HG02852 (cell line): ENCODE results near the gene TNFSF10.
"Not testable (repeated sequence)": the region's sequence is repeated elsewhere in the genome, so short reads cannot be mapped to it uniquely, and the experiment has no call there.

Experiments
- ATAC-seq: cut with Tn5 transposase; IDR thresholded peaks from one replicate; pipeline ENCODE4 v1.9.1; 2021; ENCODE audit warnings: mild to moderate bottlenecking, moderate library complexity; ENCODE audit not compliant: unreplicated experiment

The TNFSF10 gene

GRCh38 chr3:172544404-172544803 is 21.2 kb upstream of the TNFSF10 start:
- no peak for ATAC-seq

- ATAC-seq, result no peak
Measured at GRCh38 chr3:172543884-172544283, 20.7 kb upstream of the TNFSF10 start.

DNA sequence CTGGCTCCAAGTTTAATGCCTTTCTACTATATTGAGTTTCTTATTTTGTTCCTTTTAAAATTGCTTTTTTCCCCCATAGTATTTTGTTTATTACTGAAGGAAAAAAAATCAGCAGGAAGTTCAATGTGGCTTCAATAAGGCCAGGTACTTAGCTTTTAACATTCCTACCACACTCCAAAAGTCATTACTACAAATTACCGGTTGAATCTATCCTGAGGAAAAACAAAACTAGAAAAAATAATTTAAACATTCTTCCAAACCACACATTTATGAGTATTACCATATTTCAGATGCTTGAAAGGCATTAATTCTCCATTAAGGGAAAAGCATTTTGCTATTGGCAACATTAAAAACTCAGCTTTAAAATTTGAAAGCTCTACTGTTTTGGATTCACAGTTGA is 20.2 kb upstream of the TNFSF10 start:
- no peak for ATAC-seq

DNA sequence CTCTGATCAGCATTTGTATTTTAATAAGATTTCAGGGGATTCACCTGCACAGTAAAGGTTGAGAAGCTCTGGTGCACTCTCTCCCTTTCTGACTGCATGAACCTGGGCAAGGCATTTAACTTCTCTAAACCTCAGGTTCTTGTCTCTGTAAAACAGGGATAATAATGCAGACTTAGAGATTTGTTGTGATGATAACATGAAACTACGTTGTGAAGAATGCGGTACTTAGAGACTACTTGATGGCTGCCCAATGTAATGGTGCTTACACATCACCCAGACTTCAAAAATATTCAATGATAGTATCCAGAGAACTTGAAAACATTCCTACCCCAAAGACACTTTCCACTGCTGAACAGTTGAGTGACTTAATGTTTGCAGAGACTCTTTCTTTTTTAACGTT is 19.8 kb upstream of the TNFSF10 start:
- ATAC-seq, result no peak

GRCh38 chr3:172541945-172542488 is 18.8 kb upstream of the TNFSF10 start:
- no peak for ATAC-seq

DNA sequence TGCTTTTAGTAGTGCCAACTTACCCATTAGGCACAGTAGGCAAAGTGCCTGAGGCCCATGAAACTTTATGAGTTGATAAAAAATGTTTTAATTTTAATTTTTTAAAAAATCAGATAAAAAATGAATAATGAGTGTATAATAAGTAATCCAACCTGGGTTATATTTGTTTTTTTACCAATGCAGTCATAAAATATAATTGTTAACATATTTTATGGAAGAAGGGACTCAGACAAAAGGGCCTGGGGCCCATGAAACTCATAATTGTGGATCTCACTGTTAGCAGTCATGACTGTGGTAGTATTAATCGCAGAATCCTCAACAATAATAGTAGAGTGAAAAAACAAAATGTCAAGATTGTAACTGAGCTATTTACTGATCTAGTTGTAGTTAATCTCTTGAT is 16.8 kb upstream of the TNFSF10 start:
- ATAC-seq, result no peak

DNA sequence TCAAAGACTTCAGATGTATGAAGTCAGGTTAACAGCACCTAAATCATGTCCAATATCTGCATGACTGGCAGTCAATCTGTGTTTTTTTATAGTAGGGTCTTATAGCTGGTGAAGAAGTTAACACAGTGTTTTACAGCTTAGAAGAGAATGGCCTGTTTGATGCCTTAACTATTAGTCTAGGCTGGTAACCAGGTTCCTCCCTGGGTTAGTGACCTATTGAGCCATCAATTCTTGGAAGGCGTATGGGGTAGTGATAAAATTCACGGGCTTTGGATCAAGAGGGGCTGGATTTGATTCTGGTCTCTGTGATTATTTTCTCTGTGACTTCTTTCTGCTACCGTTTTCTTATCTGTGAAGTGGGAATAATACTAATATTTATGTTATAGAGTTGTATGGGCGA is 16.0 kb upstream of the TNFSF10 start:
- ATAC-seq, result no peak

DNA sequence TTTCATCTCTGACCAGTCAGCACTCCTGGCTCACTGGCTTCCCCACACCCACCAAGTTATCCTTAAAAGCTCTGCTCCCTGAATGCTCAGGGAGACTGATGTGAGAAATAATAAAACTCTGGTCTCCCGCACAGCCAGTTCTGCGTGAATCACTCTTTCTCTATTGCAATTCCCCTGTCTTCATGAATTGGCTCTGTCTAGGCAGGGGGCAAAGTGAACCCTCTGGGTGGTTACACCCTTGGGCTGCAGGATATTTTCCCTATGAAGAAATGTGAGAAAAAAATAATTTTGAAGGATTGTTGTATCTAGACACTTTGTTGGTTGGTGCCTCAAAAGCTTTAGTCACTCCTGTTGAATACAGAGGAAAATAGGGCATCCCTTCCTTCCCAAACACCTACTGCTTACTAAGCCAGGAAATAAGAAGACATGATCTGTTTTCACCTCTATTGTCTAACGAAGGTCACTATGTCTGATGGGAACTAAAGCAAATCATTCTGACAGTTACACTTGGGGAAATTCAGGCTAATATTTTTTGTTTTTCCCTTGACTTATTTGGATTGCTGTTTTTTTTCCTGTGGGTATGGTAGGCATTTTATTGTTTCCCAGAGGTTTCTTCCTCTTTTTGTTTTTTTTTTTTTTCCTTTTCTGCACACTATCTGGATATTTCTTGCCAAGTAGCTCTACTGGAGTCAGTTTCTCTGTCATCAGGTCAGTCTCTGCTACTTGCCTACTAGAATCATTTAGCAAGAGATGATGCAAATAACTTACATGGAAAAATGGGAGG is 15.3 kb upstream of the TNFSF10 start:
- ATAC-seq, result no peak

- ATAC-seq, result no peak
Measured at GRCh38 chr3:172537507-172538158, 14.4 kb upstream of the TNFSF10 start.

GRCh38 chr3:172536993-172537419 is 13.8 kb upstream of the TNFSF10 start:
- no peak for ATAC-seq

DNA sequence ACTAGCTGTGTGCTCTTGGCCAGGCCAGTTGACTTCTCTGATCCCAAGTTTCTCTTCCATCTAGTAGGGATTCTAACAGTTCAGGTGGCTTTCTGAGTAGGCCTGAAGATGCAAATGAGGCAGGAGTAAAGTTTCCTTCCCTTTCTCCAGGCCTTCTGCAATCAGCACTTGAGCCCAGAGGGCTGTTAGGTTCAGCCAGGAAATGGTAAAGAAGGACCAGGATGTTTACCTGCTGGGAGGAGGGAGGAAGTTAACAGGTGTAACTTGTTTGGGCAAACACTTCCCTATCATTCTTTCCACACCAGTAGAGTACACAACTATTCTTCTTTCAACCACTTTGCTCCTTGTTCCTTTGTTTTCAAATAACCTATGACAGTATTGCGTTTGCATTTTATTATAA is 13.3 kb upstream of the TNFSF10 start:
- no peak for ATAC-seq

GRCh38 chr3:172530566-172530965 is 7.3 kb upstream of the TNFSF10 start:
- peak; percentile 69 for ATAC-seq

GRCh38 chr3:172530101-172530561 is 6.9 kb upstream of the TNFSF10 start:
- ATAC-seq, result peak; percentile 38

DNA sequence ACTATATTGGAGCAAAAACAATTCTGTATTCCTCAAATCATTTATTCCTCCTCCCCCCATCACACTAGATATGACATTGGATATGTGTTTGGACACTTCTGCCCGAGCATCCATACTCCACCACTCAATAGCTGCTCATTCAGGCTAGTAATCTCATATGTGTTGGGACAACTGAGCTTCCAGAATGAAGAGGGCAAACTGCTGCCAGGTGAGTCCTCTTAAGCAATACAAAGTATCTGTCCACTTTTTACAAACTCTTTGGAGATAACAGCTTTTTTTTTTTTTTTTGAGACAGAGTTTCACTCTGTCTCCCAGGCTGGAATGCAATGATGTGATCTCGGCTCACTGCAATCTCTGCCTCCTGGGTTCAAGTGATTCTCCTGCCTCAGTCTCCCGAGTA is 5.4 kb upstream of the TNFSF10 start:
- ATAC-seq, result no peak

GRCh38 chr3:172527306-172527705 is 4.1 kb upstream of the TNFSF10 start:
- no peak for ATAC-seq

GRCh38 chr3:172525116-172525613 is 1.9 kb upstream of the TNFSF10 start:
- no peak for ATAC-seq

DNA sequence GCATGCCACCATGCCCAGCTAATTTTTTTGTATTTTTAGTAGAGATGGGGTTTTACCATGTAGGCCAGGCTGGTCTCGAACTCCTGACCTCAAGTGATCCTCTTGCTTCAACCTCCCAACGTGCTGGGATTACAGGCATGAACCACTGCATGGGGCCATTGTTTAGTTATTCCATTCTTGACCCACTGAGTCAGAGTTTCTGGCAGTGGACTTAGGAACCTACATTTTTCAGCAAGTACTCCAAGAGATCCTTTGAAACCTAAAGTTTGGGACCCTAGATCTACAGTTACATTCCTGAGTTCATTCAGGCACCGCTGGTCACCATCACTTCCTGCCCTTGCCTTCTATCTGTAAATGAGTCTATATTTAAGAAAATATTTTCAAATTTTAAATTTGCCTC is 1.4 kb upstream of the TNFSF10 start:
- no peak for ATAC-seq

DNA sequence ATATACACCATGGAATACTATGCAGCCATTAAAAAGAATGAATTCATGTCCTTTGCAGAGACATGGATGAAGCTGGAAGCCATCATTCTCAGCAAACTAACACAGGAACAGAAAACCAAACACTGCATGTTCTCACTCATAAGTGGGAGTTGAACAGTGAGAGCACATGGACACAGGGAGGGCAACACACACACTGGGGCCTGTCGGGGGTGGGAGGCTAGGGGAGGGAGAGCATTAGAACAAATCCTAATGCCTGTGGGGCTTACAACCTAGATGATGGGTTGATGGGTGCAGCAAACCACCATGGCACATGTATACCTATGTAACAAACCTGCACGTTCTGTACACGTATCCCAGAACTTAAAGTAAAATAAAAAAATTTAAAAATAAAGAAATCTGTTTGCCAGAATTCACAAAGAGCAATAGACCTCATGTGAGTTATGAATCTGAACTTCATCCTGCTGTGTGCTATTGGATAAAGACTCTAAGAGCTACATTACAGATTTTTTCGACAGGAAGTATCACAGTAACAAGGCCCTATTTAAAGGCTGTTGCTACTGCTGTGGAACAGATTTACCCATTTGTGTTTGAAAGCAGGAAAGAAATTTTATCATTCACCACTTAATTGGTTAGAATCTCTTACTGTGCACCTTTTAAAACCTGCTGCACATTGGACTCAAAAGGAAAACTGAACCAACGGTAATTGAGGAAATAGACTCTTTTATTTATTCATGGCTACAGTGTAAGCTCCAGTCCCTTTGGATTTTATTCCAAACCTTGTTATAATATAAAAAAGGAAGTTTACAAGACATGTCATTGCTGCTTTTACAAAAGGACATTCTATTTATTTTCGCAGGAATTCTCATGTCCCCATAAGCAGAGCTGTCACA is 1.1 kb downstream of the TNFSF10 start:
- ATAC-seq, result not testable (repeated sequence)

DNA sequence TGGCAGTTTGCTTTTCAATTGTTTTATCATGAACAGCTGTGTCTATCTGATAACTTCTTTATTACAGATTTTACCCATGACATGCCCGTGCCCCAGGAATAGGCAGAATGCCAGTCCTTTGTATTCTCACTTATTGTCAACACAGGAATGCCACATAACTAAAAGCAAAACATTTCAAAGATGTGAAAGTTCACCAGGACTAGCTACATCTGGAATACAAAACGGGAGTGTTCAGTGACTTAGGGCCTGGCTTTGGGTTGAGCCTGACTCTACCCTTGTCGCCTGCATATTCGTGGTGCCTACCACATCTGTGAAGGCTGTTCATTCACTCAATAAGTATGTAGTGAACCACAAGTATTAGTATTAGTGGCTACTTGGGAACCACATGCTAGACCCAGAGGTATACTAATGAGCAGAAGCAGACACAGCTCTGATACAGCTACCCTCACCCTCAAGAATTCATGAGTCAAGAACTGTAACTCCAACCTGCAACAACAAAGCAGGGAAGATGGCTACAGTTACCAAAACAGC is 2.9 kb downstream of the TNFSF10 start:
- ATAC-seq, result peak; percentile 58

DNA sequence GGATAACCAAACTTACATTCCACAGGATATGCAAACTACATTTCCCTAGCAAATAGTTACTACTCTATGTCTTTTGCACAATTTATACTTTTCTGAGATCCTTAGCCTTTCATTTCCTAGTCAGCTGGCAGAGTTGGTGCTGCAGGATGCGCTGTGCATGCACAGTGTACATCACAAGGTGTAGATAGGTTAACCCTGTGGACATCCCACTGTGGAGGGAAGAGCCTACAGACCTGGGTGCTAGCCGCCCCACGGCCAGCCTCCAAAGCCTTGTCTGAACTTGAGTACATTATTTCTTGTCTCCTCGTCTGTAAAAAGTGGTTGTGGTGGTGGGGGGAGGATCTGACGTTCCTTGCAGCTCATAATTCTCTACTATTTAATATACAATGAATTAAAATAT is 3.5 kb downstream of the TNFSF10 start:
- ATAC-seq, result no peak
